A549 (cell line): ENCODE results near the gene UNC5B. TPM values are rescaled to one million over a fixed set of nuclear protein-coding genes. Genes with fewer than 3 reads are reported as not detected.

Source experiments
- ATAC-seq, 2 experiments: fragments of 200-7000 bp in 1 of 2; fragments of >200 bp in 1 of 2; cut with Nextera tagmentation in 1 of 2; cut with Tn5 transposase in 1 of 2; 3 replicates each; pipeline versions ENCODE4 v1.8.0 to v1.9.1; 2018 to 2020; ENCODE audit warnings: mild to moderate bottlenecking in 1 of 2, moderate library complexity in 1 of 2
- CTCF ChIA-PET: fragments of 300-600 bp; sonication (Branson Sonifier 250); formaldehyde crosslinking; extraction: SDS; loops from one replicate; lab custom pipeline; 2021; ENCODE audit warnings: antibody characterized with exemption, inconsistent platforms; lab: Yijun Ruan, JAX
- POLR2A ChIA-PET: fragments of 350-600 bp; formaldehyde crosslinking; extraction: SDS; loops from one replicate; lab custom pipeline; 2021; ENCODE audit warnings: antibody characterized with exemption, inconsistent platforms; lab: Yijun Ruan, JAX
- DNase-seq, 2 experiments: peaks; one replicate each; pipeline versions ENCODE4 v3.0.0 to v3.0.0-alpha.2; 2011 to 2016; ENCODE audit warnings: low read depth in 1 of 2, low spot score in 1 of 2
- FAIRE-seq: peaks from 2 replicates; lab custom pipeline; 2011; peaks lifted over from hg19 to GRCh38; lab: Jason Lieb, UNC
- H3K27ac ChIP-seq, 2 experiments: fragments of >200 bp; sonication (Bioruptor Twin); formaldehyde crosslinking; 3 replicates each; pipeline ENCODE4 v1.5.1; 2016 to 2017
- H3K4me1 ChIP-seq: fragments of >200 bp; sonication (Bioruptor Twin); formaldehyde crosslinking; 3 replicates; pipeline ENCODE4 v1.6.1; 2016
- H3K4me2 ChIP-seq: fragments of >200 bp; sonication (Bioruptor Twin); formaldehyde crosslinking; 3 replicates; pipeline ENCODE4 v1.6.1; 2016
- H3K4me3 ChIP-seq: fragments of >200 bp; sonication (Bioruptor Twin); formaldehyde crosslinking; 3 replicates; pipeline ENCODE4 v1.5.1; 2016
- H3K9me3 ChIP-seq: fragments of >200 bp; sonication (Bioruptor Twin); formaldehyde crosslinking; 3 replicates; pipeline ENCODE4 v1.6.1; 2016
- CEBPB ChIP-seq, 2 experiments: fragments of >200 bp in 1 of 2; sonication (Bioruptor Twin) in 1 of 2; formaldehyde crosslinking in 1 of 2; IDR thresholded peaks; 2 replicates each; pipeline ENCODE4 v1.6.1; 2012 to 2016
- EHF ChIP-seq: fragments of 250-450 bp; sonication (Bioruptor Pico); IDR thresholded peaks from 2 replicates; pipeline ENCODE4 v1.5.0; 2020; ENCODE audit warnings: mild to moderate bottlenecking
- FOSB ChIP-seq: fragments of 250-450 bp; sonication (Bioruptor Pico); IDR thresholded peaks from 2 replicates; pipeline ENCODE4 v1.5.0; 2020; ENCODE audit warnings: mild to moderate bottlenecking, moderate library complexity
- FOSL2 ChIP-seq, 2 experiments: fragments of 450-650 bp in 1 of 2; fragments of >200 bp in 1 of 2; sonication (Bioruptor Twin) in 1 of 2; formaldehyde crosslinking; IDR thresholded peaks; 2 replicates each; pipeline versions ENCODE4 v1.5.0 to v1.6.1; 2016 to 2020; ENCODE audit warnings: mild to moderate bottlenecking in 1 of 2, moderate library complexity in 1 of 2
- FOXS1 ChIP-seq: fragments of 250-450 bp; sonication (Bioruptor Pico); IDR thresholded peaks from 2 replicates; pipeline ENCODE4 v1.5.0; 2020; ENCODE audit warnings: mild to moderate bottlenecking, moderate library complexity
- HDAC2 ChIP-seq: fragments of 200-600 bp; sonication (generic); IDR thresholded peaks from 2 replicates; pipeline ENCODE4 v1.6.1; 2016
- HEYL ChIP-seq: fragments of 250-450 bp; sonication (Bioruptor Pico); IDR thresholded peaks from 2 replicates; pipeline ENCODE4 v1.8.0; 2021; ENCODE audit warnings: mild to moderate bottlenecking, moderate library complexity
- HOXB5 ChIP-seq: fragments of 250-450 bp; sonication (Bioruptor Pico); IDR thresholded peaks from 2 replicates; pipeline ENCODE4 v1.5.0; 2020; ENCODE audit warnings: mild to moderate bottlenecking, moderate library complexity
- JUN ChIP-seq, 2 experiments: fragments of >200 bp; sonication (Bioruptor Twin); formaldehyde crosslinking; IDR thresholded peaks; 2 replicates in 1 of 2; 3 replicates in 1 of 2; pipeline ENCODE4 v1.6.1; 2016 to 2017
- JUNB ChIP-seq: fragments of >200 bp; sonication (Bioruptor Twin); formaldehyde crosslinking; IDR thresholded peaks from 2 replicates; pipeline ENCODE4 v1.6.1; 2016
- MAFK ChIP-seq: fragments of 450-650 bp; IDR thresholded peaks from 2 replicates; pipeline ENCODE4 v1.6.1; 2014; ENCODE audit not compliant: partially characterized antibody
- MAZ ChIP-seq: fragments of 150-350 bp; IDR thresholded peaks from 2 replicates; pipeline ENCODE4 v1.6.1; 2014; ENCODE audit warnings: antibody characterized with exemption, low read depth, low read length, borderline replicate concordance
- NFE2L2 ChIP-seq: fragments of 150-350 bp; conservative IDR thresholded peaks from 2 replicates; pipeline ENCODE4 v1.6.1; 2014; ENCODE audit warnings: low read length
- NR3C1 ChIP-seq: fragments of >200 bp; sonication (Bioruptor Twin); formaldehyde crosslinking; IDR thresholded peaks from 3 replicates; pipeline ENCODE4 v1.6.1; 2017
- POLR2A ChIP-seq: IDR thresholded peaks from 2 replicates; pipeline ENCODE4 v1.6.1; 2012; ENCODE audit warnings: mild to moderate bottlenecking, low read length
- POLR2AphosphoS2 ChIP-seq: conservative IDR thresholded peaks from 2 replicates; pipeline ENCODE4 v1.6.1; 2012; ENCODE audit warnings: low read length, improper control_type of control experiment, inconsistent platforms
- RCOR1 ChIP-seq: fragments of 150-350 bp; IDR thresholded peaks from 2 replicates; pipeline ENCODE4 v1.6.1; 2014; ENCODE audit warnings: antibody characterized with exemption, low read length, low read depth
- RNF2 ChIP-seq: fragments of 200-600 bp; sonication (generic); IDR thresholded peaks from 2 replicates; pipeline ENCODE4 v1.6.1; 2016; ENCODE audit warnings: low read depth, mild to moderate bottlenecking, antibody characterized with exemption, moderate library complexity, borderline replicate concordance
- WGBS: methylation state at CpG from one replicate; pipeline ENCODE4 v1.1.6; 2017; ENCODE audit errors: missing lambda C conversion rate; 5-methylcytosine and 5-hydroxymethylcytosine counted together
- polyA plus RNA-seq, 4 experiments: library from polyadenylated mRNA; depleted of rRNA in 3 of 4; stranded (reverse); fragments of >200 nt; fragmentation: RNase III in 1 of 4; extraction: RNeasy Plus Mini Kit Qiagen cat#74134 plus additional on column Dnase treatment in 1 of 4; gene quantifications; 2 replicates in 3 of 4; 3 replicates in 1 of 4; pipeline ENCODE4 v1.2.3, GENCODE V29; 2011 to 2017
- TF ChIP-seq, protein P1 (sequence below): fragments of 250-450 bp; sonication (Bioruptor Pico); IDR thresholded peaks from 2 replicates; pipeline ENCODE4 v1.5.0; 2021; ENCODE audit warnings: mild to moderate bottlenecking, moderate library complexity, borderline replicate concordance
- TF ChIP-seq, protein P2 (sequence below): IDR thresholded peaks from 2 replicates; pipeline ENCODE4 v1.6.1; 2012; ENCODE audit warnings: low read depth, borderline replicate concordance

Gene UNC5B
- polyA plus RNA-seq, 2 of the 4 experiments (the other 2 are of a cell fraction): 0.14 to 1.0 TPM

DNA sequence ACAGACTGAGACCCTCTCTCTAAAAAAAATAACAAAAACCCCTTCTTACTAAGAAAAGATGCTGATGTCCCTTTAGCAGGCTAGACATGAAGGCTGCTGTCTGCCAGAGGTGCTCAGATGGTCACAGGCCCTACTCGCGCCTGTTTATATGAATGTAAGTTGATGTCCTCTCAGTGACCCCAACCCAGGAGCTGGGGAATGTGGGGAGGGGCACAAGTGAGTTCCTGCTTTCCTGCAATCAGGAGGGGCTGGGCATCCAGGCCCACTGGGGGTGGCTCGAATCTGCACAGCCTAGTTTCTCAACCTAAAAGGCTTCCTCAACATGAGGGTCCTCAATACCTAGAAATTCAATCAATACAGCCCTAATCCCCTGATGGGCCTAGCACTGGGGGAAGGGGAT, 94.6 kb downstream of the UNC5B start:
- ChIA-PET POLR2A (no interaction called here), CTCF (interaction anchor here (0.6 to 44.0 kb wide), 9 partner anchors 11 to 920 kb away, joined by 3 to 977 read pairs (median 5); partner anchors contain the start of genes CDH23 and SLC29A3)
- ATAC-seq (no peak), FAIRE-seq (no peak), DNase-seq (no peak)
- WGBS: 64% methylated on average over 3 of the region's 3 CpGs
- no peak overlapping the region for H3K27ac ChIP-seq
- no peak overlapping the region for H3K4me2 ChIP-seq
- TF ChIP-seq MAZ (no peak), JUNB (no peak), JUN (IDR thresholded peaks at IDR 0.05) (no peak), NFE2L2 (no peak), CEBPB (IDR thresholded peaks at IDR 0.05) (no peak), RNF2 (no peak), RCOR1 (no peak), POLR2AphosphoS2 (no peak), HDAC2 (no peak), FOXS1 (CRISPR knock-in tag) (no peak), POLR2A (no peak), EHF (CRISPR knock-in tag) (no peak), NR3C1 (no peak), HEYL (CRISPR knock-in tag) (no peak)
- TF ChIP-seq, protein P1, sequence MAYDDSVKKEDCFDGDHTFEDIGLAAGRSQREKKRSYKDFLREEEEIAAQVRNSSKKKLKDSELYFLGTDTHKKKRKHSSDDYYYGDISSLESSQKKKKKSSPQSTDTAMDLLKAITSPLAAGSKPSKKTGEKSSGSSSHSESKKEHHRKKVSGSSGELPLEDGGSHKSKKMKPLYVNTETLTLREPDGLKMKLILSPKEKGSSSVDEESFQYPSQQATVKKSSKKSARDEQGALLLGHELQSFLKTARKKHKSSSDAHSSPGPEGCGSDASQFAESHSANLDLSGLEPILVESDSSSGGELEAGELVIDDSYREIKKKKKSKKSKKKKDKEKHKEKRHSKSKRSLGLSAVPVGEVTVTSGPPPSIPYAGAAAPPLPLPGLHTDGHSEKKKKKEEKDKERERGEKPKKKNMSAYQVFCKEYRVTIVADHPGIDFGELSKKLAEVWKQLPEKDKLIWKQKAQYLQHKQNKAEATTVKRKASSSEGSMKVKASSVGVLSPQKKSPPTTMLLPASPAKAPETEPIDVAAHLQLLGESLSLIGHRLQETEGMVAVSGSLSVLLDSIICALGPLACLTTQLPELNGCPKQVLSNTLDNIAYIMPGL (CRISPR knock-in tag): no peak
- TF ChIP-seq, protein P2, sequence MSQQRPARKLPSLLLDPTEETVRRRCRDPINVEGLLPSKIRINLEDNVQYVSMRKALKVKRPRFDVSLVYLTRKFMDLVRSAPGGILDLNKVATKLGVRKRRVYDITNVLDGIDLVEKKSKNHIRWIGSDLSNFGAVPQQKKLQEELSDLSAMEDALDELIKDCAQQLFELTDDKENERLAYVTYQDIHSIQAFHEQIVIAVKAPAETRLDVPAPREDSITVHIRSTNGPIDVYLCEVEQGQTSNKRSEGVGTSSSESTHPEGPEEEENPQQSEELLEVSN: no peak
- H3K9me3 ChIP-seq: no peaks in the 10 kb centered on the region
- no peaks in the 10 kb centered on the region for H3K4me1 ChIP-seq
- no peak overlapping the region for H3K4me3 ChIP-seq

DNA sequence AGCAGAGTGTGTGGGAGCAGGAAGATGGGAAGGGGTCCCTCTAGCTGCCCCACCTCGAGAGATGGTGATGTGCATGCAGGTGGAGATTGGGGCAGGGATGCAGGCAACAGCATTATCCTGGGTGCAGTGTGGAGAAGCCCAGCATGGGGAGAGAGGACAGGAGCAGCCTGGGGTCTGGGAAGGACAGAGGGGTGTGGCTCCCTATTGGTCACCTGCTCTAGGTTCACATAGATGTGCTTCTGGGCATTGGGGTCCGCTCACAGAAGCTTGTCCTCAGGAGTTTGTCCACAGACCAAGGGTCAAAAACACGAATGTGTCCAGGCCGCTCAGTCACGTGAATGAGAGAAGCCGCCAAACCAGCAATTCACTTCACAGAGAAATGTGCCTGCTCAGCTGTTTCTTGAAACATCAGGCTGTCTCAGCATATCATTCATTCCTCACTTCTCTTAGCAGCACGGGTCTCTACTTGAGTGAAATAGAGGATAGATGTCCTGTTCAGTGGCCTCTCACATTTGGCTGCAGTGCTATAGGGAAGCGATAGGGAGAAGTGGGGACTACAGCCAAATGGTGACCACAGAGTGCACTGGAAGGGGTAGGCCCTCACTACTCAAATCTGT, 95.2 kb downstream of the UNC5B start:
- no peak overlapping the region for H3K27ac ChIP-seq
- no peak for FAIRE-seq
- 62% methylated on average over 8 of the region's 8 CpGs for WGBS

DNA sequence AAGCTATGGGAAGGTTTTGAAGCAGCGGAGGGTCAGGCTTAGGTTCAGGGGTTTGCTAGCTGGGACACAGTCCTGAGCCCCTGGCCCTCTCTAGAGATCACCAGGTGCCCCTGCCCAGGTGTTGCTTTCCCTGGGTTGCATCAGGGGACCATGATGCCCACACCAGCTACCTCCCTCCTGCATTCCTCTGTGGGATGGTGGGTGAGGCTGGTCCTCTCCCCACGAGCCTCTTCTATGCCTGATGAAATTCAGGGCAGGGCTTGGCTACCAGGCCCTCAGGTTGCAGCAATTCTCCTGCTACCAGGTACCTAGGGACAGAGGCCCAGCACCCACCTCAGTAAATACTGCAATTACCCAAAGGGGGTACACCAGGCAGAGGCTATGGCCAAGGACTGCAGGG, 95.9 kb downstream of the UNC5B start:
- no peak for TF ChIP-seq POLR2AphosphoS2
- no peak for TF ChIP-seq HOXB5 (CRISPR knock-in tag)
- TF ChIP-seq MAFK: no peak
- TF ChIP-seq FOSB: no peak
- no peaks in the 10 kb centered on the region for H3K9me3 ChIP-seq
- DNase-seq: no peak
- H3K27ac ChIP-seq: no peak overlapping the region
- ChIA-PET CTCF (interaction anchor here (1.4 to 44.0 kb wide), 7 partner anchors 10 to 400 kb away, joined by 3 to 977 read pairs (median 11); partner anchors contain the start of genes CDH23 and SLC29A3), POLR2A (interaction anchor here (0.5 kb wide), 1 partner anchor 10 kb away, joined by 3 read pairs; no protein-coding TSS in a partner anchor)
- H3K4me2 ChIP-seq: no peak overlapping the region
- H3K4me3 ChIP-seq: no peak overlapping the region
- H3K4me1 ChIP-seq: no peaks in the 10 kb centered on the region
- no peak for FAIRE-seq
- whole genome bisulfite sequencing: 48% methylated on average over 2 of the region's 2 CpGs
- ATAC-seq: no peak

More for the DNA sequence above, 95.2 kb downstream of the UNC5B start:
- TF ChIP-seq FOSL2 (IDR thresholded peaks at IDR 0.05) (no peak), FOSL2 (CRISPR knock-in tag; IDR thresholded peaks at IDR 0.05) (no peak), MAFK (peak; percentile 96)
- ATAC-seq: no peak
- no peak overlapping the region for H3K4me3 ChIP-seq
- no peak for DNase-seq
- no peaks in the 10 kb centered on the region for H3K9me3 ChIP-seq
- CTCF ChIA-PET: interaction anchor here (1.3 to 44.0 kb wide), 9 partner anchors 11 to 400 kb away, joined by 3 to 977 read pairs (median 8); partner anchors contain the start of genes CDH23 and SLC29A3
- POLR2A ChIA-PET: no interaction called here
- H3K4me2 ChIP-seq: no peak overlapping the region
- H3K4me1 ChIP-seq: no peaks in the 10 kb centered on the region
